ENCODE measurements around the gene GPR87. TPM values are rescaled to one million over a fixed set of nuclear protein-coding genes. Genes with fewer than 3 reads are reported as not detected.

GPR87 gene
- total RNA-seq, result under 0.01 TPM in 1 of 2 replicates, not detected in the other

GRCh38 chr3:151316267-151316991 lies at the start of gene GPR87:
Gene GPR87, minus strand, starts transcription at chr3:151316820. Its CDS starts 16,720 bp downstream, at chr3:151300100.

GRCh38 chr3:151329363-151329762 lies 12.7 kb upstream of the GPR87 start, which contains the start of gene P2RY13:
Gene P2RY13, minus strand, starts transcription at chr3:151329549. Its CDS starts 21 bp downstream, at chr3:151329528.

DNA sequence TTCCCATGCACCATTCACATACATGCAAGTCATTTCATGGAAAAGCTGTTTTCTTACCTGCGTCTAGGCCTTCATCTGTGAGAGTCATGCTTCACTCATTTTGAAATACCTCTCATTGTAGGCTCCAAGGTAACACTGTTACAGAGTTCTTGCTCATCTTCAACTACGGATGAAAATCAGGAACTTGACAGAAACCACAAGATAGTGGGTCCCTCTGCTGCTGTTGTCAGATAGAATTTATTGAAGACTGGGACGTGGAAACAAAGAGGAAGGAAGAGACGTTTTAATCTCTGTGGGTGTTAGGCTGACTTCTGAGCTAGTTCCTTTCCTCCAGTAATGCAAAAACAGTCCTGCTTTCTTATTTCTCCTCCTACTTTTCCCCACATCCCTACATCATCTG lies 38.4 kb downstream of the GPR87 start, which contains the start of gene P2RY14:
TSS of gene P2RY14 (minus strand) at position 313 of the 400 bp plus-strand sequence. CDS start 64,226 bp downstream, outside the sequence.

Other genes starting within 250 kb of the GPR87 start
- gene MED12L, start 231.2 kb downstream of the GPR87 start, total RNA-seq, result 0.32 TPM in 1 of 2 replicates, not detected in the other
- gene GPR171, start 113.6 kb downstream of the GPR87 start, total RNA-seq, result not detected in 2 replicates
- gene P2RY14, start 38.3 kb downstream of the GPR87 start, total RNA-seq, result not detected in 2 replicates
- gene P2RY13, start 12.7 kb upstream of the GPR87 start, total RNA-seq, result not detected in 2 replicates
- not detected in 2 replicates for gene P2RY12, start 67.9 kb upstream of the GPR87 start, total RNA-seq
- gene IGSF10, start 144.2 kb upstream of the GPR87 start, total RNA-seq, result under 0.01 and 0.15 TPM in 2 replicates

Measured in epithelial cell of umbilical artery (primary cell).